GM19023 (cell line): ENCODE results near the gene ASPRV1.

Source experiments
- ATAC-seq: cut with Tn5 transposase; IDR thresholded peaks from one replicate; pipeline ENCODE4 v1.9.1; 2021; ENCODE audit warnings: mild to moderate bottlenecking, moderate library complexity; ENCODE audit not compliant: unreplicated experiment

ASPRV1 gene

GRCh38 chr2:69943843-69944525, 17.4 kb downstream of the ASPRV1 start:
- ATAC-seq, result no peak

- ATAC-seq, result no peak
These were observed 18.2 kb downstream of the ASPRV1 start for GRCh38 chr2:69943000-69943842.

DNA sequence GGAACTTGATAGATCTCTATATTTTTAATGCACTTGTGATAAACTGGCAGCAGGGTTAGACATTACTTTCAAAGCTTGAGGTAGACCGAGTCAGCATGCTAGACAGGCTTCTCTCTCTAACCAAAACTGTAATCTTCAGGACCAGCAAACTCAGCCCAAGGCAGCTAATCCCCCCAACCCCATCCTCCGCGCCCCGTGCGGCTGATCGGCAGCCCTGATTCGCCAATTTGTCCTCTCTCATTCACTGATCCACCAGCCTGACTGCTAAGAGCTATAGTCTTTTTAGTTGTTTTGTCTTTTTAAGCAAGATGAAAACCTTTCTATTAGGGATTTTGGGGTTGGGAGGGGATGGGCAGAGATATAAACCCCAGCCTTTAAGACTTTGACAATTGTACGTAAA, 20.7 kb downstream of the ASPRV1 start:
- no peak for ATAC-seq

- ATAC-seq, result no peak
These were observed 21.7 kb downstream of the ASPRV1 start for GRCh38 chr2:69939722-69940121.

DNA sequence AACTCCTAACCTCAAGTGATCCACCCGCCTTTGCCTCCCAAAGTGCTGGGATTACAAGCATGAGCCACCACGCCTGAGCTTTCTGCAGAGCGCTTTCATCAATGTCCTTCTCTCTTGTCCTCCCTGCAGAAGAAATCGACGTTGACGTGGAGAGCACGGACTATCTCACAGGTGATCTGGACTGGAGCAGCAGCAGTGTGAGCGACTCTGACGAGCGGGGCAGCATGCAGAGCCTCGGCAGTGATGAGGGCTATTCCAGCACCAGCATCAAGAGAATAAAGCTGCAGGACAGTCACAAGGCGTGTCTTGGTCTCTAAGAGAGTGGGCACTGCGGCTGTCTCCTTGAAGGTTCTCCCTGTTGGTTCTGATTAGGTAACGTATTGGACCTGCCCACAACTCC, 23.5 kb downstream of the ASPRV1 start:
- no peak for ATAC-seq

- no peak for ATAC-seq
These were observed 24.5 kb downstream of the ASPRV1 start for GRCh38 chr2:69936906-69937305.

- ATAC-seq, result no peak
These were observed 26.4 kb downstream of the ASPRV1 start for GRCh38 chr2:69935011-69935410.

- no peak for ATAC-seq
These were observed 26.9 kb downstream of the ASPRV1 start for GRCh38 chr2:69934614-69934908.

DNA sequence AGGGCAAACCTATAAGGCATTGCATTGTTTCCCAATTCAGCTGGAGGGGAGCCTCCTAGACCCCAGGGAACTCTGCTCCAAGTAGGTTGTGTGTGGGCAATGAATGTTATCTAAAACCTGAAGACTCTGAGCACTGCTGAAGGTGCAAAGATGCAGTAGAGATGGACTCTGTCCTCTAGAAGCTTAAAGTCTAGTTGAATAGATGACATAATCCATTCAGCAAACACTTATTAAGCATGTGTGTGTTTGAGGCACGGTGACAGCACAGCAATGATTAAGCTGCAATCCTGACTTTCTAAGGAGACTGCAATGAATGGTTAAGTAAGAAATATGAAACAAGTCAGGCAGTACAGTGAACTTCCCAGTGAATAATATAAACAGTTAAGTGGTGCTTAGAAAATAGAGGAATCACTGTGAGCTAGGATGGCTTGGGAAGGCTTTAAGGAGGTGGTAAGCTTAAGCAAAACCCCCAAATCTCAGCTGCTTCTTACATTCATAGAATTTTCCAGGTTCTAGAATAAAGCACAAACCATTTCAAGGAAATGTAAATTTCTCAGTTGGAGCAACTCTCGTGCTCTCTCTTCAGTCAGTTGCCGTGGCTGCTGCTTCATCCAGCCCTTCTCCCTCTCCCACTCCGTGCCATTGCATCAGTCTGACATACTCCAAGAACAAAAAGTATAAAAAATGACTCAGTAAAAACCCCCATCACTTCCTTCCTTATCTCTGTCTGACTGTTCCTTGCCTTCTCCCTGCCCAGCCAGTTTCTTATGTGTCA, 27.4 kb downstream of the ASPRV1 start:
- no peak for ATAC-seq

DNA sequence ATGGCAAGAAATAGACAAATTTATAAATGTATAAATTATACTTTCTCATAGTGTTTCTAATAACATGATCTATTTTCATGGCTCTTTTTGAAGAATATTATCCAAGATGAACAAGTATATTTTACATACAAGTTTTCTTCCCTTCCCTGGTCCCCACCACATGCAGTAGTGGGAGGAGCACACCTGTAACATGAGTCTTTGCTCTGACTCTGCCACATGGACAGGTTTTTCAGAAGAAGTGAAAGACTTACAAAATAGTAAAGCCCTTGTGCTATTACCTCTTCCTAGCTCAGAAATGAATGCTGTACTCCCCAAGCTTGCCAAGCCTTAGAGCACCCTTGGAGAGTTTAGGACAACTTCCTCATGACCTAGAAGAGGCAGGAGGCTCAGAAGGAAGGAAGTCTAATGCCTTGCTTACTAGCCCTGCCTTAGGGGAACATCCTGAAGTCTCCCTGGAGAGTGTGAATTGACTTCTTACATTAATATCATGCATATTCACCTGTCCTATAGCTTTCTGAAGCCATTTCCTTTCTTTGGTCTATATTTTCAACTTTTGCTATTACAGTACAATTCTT, 28.1 kb downstream of the ASPRV1 start:
- no peak for ATAC-seq

GRCh38 chr2:69932596-69932922, 28.9 kb downstream of the ASPRV1 start:
- ATAC-seq, result no peak

DNA sequence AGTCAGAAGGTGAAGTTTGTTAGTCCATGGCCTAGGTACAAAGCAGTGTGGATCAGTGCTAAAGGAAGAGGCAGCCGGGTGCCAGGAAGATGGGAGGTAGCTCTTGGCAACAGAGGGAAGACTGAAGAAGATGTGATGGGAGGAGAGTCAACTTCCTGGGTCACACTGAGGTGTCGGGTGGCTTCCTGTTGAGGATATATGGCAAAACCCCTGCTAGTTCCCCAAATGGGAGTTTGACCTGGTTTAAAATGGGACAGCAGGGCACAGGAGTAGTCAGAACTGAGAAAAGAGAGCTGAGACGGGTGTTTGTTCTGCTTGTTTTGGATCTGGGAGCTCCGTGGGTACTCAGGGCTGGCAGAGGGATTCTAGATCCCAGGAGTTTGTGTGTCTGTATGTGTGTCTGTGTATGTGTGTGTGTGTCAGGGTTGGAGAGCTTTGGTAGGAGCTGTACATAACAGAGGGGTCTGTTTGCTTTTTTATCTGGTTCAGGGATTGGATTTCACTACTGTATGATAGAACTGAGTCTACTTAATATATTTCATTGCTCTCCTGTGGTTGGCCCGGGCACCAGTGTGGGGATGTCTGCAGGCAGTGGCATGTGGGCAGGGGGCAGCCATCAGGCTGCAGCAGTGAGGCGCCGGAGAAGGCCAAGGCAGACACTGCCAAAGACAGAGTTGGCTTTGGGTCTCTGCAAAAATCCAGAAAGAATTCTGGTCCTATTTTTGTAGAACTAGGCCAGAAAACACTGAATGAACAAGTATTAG, 29.4 kb downstream of the ASPRV1 start:
- ATAC-seq, result no peak

GRCh38 chr2:69926849-69927515, 34.4 kb downstream of the ASPRV1 start:
- no peak for ATAC-seq

DNA sequence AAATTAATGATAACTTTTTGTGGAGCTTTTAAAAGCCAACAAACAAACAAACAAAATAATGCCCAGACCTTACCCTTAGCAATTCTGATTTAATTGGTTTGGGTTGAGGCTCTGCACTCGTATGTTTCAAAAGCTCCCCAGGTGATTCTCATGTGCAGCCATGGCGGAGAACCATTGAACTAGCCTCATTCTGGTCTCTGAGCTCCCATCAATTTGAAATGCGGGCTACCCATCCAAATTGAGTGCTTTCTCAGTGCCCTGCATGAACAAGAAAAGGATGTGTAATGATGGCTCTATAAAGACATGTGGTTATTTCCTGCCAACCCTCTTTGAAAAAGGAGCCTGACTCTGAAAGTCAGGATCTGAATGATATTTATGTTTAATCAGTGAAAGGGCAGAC, 38.3 kb downstream of the ASPRV1 start:
- ATAC-seq, result no peak

DNA sequence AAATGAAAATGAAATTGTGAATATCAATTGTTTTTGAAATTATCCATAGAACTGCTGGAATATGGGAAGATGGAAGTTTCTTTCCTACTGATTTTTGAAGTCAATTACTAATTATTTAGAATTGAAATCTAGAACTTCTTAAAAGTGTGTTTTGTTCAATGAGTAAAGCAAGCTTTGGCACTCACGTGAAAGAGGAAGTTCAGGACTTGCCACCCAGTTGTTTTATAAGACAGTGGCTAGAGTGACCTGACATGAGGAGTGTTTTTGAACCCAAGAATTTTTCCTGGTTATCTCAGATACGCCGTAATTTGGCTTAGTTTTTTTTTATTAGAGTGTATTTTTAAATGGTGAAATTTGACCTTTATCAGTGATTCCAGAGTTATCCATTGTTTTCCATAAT, 43.0 kb downstream of the ASPRV1 start:
- ATAC-seq, result no peak

- no peak for ATAC-seq
These were observed 43.6 kb downstream of the ASPRV1 start for GRCh38 chr2:69917852-69918251.

DNA sequence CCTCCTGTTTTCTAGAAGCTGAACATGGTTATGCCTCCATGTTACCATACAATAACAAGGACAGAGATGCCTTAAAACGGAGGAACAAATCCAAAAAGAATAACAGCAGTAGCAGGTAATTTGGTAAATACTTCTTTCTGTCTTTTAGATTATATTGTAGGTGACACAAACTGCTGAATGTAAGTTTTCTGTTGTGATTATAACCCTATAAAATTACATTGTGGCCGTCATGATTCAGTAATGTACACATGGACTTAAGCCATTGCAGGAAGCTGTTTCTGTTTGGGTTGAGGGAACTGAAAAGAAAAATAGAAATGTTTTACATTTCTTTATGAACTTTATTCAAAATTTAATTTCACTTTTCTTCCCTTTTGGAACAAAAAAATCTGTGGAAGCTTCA, 45.3 kb downstream of the ASPRV1 start:
- ATAC-seq, result no peak

- peak; percentile 82 for ATAC-seq
These were observed 46.2 kb downstream of the ASPRV1 start, which contains the start of gene MXD1 for GRCh38 chr2:69914950-69915945. Gene MXD1 (plus strand): TSS chr2:69915109. CDS start chr2:69915331, 222 bp downstream.
